Coronary artery (tissue), 2 donors: ENCODE results near the gene NHLRC4.

ENCODE experiments used
- DNase-seq: peaks from one replicate; pipeline ENCODE4 v3.0.0-alpha.2; 2017; ENCODE audit warnings: low spot score
- H3K27ac ChIP-seq, 2 donors: fragments of 200-600 bp; sonication (generic); one replicate each; pipeline ENCODE4 v1.5.1; 2016 to 2019
- H3K4me3 ChIP-seq: fragments of 200-600 bp; sonication (generic); 2 replicates; pipeline ENCODE4 v1.5.1; 2016; ENCODE audit warnings: mild to moderate bottlenecking, moderate library complexity
- CTCF ChIP-seq: fragments of 200-600 bp; sonication (generic); IDR thresholded peaks from one replicate; pipeline ENCODE4 v1.5.1; 2019; ENCODE audit warnings: antibody characterized with exemption

The NHLRC4 gene

GRCh38 chr16:549544-550263 lies 17.1 kb upstream of the NHLRC4 start:
- no peak overlapping the region for H3K4me3 ChIP-seq
- H3K27ac ChIP-seq, result no peak overlapping the region
- no peak for TF ChIP-seq CTCF
- no peak for DNase-seq

DNA sequence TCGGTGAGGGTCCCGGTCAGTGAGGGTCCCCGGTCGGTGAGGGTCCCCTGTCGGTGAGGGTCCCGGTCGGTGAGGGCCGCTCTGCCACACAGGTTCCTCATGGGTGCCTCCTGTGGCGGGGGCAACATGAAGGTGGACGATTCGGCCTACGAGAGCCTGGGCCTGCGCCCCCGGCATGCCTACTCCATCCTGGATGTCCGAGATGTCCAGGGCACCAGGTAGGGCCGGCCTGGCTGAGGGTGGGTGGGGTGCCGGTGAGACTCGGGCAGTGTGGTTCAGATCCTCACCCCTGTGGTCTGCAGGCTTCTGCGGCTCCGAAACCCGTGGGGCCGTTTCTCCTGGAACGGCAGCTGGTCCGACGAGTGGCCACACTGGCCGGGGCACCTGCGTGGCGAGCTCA lies 15.6 kb upstream of the NHLRC4 start:
- no peak for DNase-seq
- TF ChIP-seq CTCF, result no peak
- no peak overlapping the region for H3K27ac ChIP-seq
- H3K4me3 ChIP-seq, result no peak overlapping the region

GRCh38 chr16:552171-552570 lies 14.6 kb upstream of the NHLRC4 start:
- Histone ChIP-seq H3K27ac (no peak overlapping the region), H3K4me3 (no peak overlapping the region)
- no peak for TF ChIP-seq CTCF
- DNase-seq, result no peak

- no peak for DNase-seq
- H3K4me3 ChIP-seq, result no peak overlapping the region
- no peak overlapping the region for H3K27ac ChIP-seq
- no peak for TF ChIP-seq CTCF
These were observed 13.1 kb upstream of the NHLRC4 start for GRCh38 chr16:553601-554296.

- H3K27ac ChIP-seq, result no peak overlapping the region
- TF ChIP-seq CTCF, result no peak
- DNase-seq, result no peak
- H3K4me3 ChIP-seq, result no peak overlapping the region
These were observed 12.5 kb upstream of the NHLRC4 start for GRCh38 chr16:554297-554621.

GRCh38 chr16:554640-555365 lies 12.0 kb upstream of the NHLRC4 start:
- DNase-seq, result no peak
- TF ChIP-seq CTCF, result no peak
- Histone ChIP-seq H3K27ac (no peak overlapping the region), H3K4me3 (no peak overlapping the region)
